AG10803 (cell line): ENCODE measurements around the gene TXNL4A.
"Not testable (repeated sequence)": the region's sequence is repeated elsewhere in the genome, so short reads cannot be mapped to it uniquely, and the experiment has no call there.

ENCODE experiments used
- DNase-seq: peaks from one replicate; pipeline ENCODE4 v3.0.0; 2010; ENCODE audit warnings: low read depth
- H3K4me3 ChIP-seq: 2 replicates; pipeline ENCODE4 v1.5.1; 2011; ENCODE audit warnings: mild to moderate bottlenecking, low read length, control low read depth
- CTCF ChIP-seq: conservative IDR thresholded peaks from 2 replicates; pipeline ENCODE4 v1.5.1; 2011; ENCODE audit warnings: mild to moderate bottlenecking, low read length, control low read depth, inconsistent platforms

TXNL4A gene

GRCh38 chr18:80009661-80010550 is 21.5 kb upstream of the TXNL4A start:
- no peak overlapping the region for H3K4me3 ChIP-seq
- DNase-seq, result peak; percentile 97
- TF ChIP-seq CTCF, result no peak

GRCh38 chr18:80006724-80007123 is 18.4 kb upstream of the TXNL4A start:
- no peak overlapping the region for H3K4me3 ChIP-seq
- TF ChIP-seq CTCF, result no peak
- DNase-seq, result no peak

- H3K4me3 ChIP-seq, result no peak overlapping the region
- DNase-seq, result no peak
- TF ChIP-seq CTCF, result no peak
These were observed 16.4 kb upstream of the TXNL4A start for GRCh38 chr18:80004600-80005342.

- DNase-seq, result no peak
- TF ChIP-seq CTCF, result no peak
- H3K4me3 ChIP-seq, result no peak overlapping the region
These were observed 14.1 kb upstream of the TXNL4A start for GRCh38 chr18:80002468-80002867.

GRCh38 chr18:80000877-80001276 is 12.5 kb upstream of the TXNL4A start:
- H3K4me3 ChIP-seq, result no peak overlapping the region
- no peak for TF ChIP-seq CTCF
- DNase-seq, result no peak

GRCh38 chr18:79999701-80000100 is 11.3 kb upstream of the TXNL4A start:
- DNase-seq, H3K4me3 ChIP-seq: not testable (repeated sequence)

GRCh38 chr18:79991494-79991893 is 3.1 kb upstream of the TXNL4A start:
- no peak overlapping the region for H3K4me3 ChIP-seq
- no peak for TF ChIP-seq CTCF
- peak; percentile 65 for DNase-seq
